Panc1 (cell line): ENCODE results near the gene HDHD3. TPM values are rescaled to one million over a fixed set of nuclear protein-coding genes. Genes with fewer than 3 reads are reported as not detected.
"Not testable (repeated sequence)": the region's sequence is repeated elsewhere in the genome, so short reads cannot be mapped to it uniquely, and the experiment has no call there.

ENCODE experiments used
- ATAC-seq: fragments of 200-7000 bp; cut with Tn5 transposase; 2 replicates; pipeline ENCODE4 v1.9.1; 2020; ENCODE audit warnings: mild to moderate bottlenecking, moderate library complexity
- BruUV-seq: library from RNA; stranded (reverse); fragments of 400-500 nt; replicated peaks from 2 replicates; lab custom pipeline; 2021; lab: Mats Ljungman, UMichigan
- CTCF ChIA-PET: fragments of 300-600 bp; sonication (Branson Sonifier 250); formaldehyde crosslinking; loops from one replicate; lab custom pipeline; 2022; ENCODE audit warnings: antibody characterized with exemption; lab: Charles Lee
- POLR2A ChIA-PET: fragments of 300-600 bp; sonication (Branson Sonifier 250); formaldehyde crosslinking; loops from one replicate; lab custom pipeline; 2022; ENCODE audit warnings: antibody characterized with exemption; lab: Charles Lee
- DNase-seq: peaks from one replicate; pipeline ENCODE4 v3.0.0-alpha.2; 2010; ENCODE audit warnings: low read depth, low spot score
- H3K27ac ChIP-seq: 2 replicates; pipeline ENCODE4 v1.5.1; 2011; ENCODE audit warnings: mild to moderate bottlenecking, low read length, inconsistent platforms
- H3K27me3 ChIP-seq: fragments of 200-500 bp; sonication (Bioruptor generic); 2 replicates; pipeline ENCODE4 v1.6.0; 2014; ENCODE audit warnings: low read length, inconsistent platforms; ENCODE audit not compliant: control insufficient read depth, insufficient read depth
- H3K36me3 ChIP-seq: fragments of 200-500 bp; sonication (Bioruptor generic); 2 replicates; pipeline ENCODE4 v1.5.1; 2014; ENCODE audit warnings: inconsistent platforms, mild to moderate bottlenecking, low read length, moderate library complexity; ENCODE audit not compliant: control insufficient read depth, insufficient read depth
- H3K4me1 ChIP-seq: 2 replicates; pipeline ENCODE4 v1.5.1; 2011; ENCODE audit warnings: inconsistent platforms, mild to moderate bottlenecking, low read length, moderate library complexity; ENCODE audit not compliant: control insufficient read depth, insufficient read depth
- H3K4me3 ChIP-seq, 2 experiments: 2 replicates each; pipeline ENCODE4 v1.5.1; 2011 to 2012; ENCODE audit warnings: low read depth in 2 of 2, low read length in 2 of 2, mild to moderate bottlenecking in 2 of 2, inconsistent platforms in 1 of 2, moderate library complexity in 1 of 2
- H3K9me3 ChIP-seq: fragments of 200-500 bp; sonication (Bioruptor generic); 2 replicates; pipeline ENCODE4 v1.5.1; 2014; ENCODE audit warnings: low read depth, mild to moderate bottlenecking, inconsistent platforms, low read length, moderate library complexity; ENCODE audit not compliant: control insufficient read depth, insufficient read depth
- CTCF ChIP-seq: fragments of 450-650 bp; IDR thresholded peaks from 2 replicates; pipeline ENCODE4 v1.5.1; 2017; ENCODE audit warnings: mild to moderate bottlenecking
- POLR2AphosphoS5 ChIP-seq: IDR thresholded peaks from 2 replicates; pipeline ENCODE4 v1.6.1; 2012; ENCODE audit warnings: mild to moderate bottlenecking, low read depth, low read length, moderate library complexity
- SIN3A ChIP-seq: IDR thresholded peaks from 2 replicates; pipeline ENCODE4 v1.6.1; 2012; ENCODE audit warnings: low read depth, mild to moderate bottlenecking, low read length, moderate library complexity, borderline replicate concordance; ENCODE audit not compliant: insufficient read depth
- TCF7L2 ChIP-seq: IDR thresholded peaks from 2 replicates; pipeline ENCODE4 v1.6.1; 2011; ENCODE audit warnings: mild to moderate bottlenecking, low read depth, low read length, inconsistent platforms
- in situ Hi-C: cut with HindIII; loops from 2 replicates; pipeline ENCODE4 v1.10.0; 2016; ENCODE audit warnings: low sequenced_read_pairs, low pct_unique_long_range_greater_than_20kb
- intact Hi-C: fragments of 100-400 bp; cut with micrococcal nuclease; formaldehyde crosslinking; loops from one replicate; pipeline ENCODE4 v1.10.0; 2022; ENCODE audit not compliant: unreplicated experiment
- total RNA-seq: library from RNA; stranded (reverse); gene quantifications from one replicate; pipeline ENCODE4 v1.2.1, GENCODE V29; 2021; ENCODE audit not compliant: unreplicated experiment
- TF ChIP-seq, protein P1 (sequence below), 2 experiments: IDR thresholded peaks; 2 replicates each; pipeline ENCODE4 v1.6.1; 2011 to 2012; ENCODE audit warnings: low read depth in 2 of 2, control low read depth in 1 of 2, low read length in 1 of 2, mild to moderate bottlenecking in 1 of 2, moderate library complexity in 1 of 2; ENCODE audit not compliant: insufficient read depth in 1 of 2

Gene HDHD3
- total RNA-seq, 1 experiment from 2014 or later = 14.5 TPM

DNA sequence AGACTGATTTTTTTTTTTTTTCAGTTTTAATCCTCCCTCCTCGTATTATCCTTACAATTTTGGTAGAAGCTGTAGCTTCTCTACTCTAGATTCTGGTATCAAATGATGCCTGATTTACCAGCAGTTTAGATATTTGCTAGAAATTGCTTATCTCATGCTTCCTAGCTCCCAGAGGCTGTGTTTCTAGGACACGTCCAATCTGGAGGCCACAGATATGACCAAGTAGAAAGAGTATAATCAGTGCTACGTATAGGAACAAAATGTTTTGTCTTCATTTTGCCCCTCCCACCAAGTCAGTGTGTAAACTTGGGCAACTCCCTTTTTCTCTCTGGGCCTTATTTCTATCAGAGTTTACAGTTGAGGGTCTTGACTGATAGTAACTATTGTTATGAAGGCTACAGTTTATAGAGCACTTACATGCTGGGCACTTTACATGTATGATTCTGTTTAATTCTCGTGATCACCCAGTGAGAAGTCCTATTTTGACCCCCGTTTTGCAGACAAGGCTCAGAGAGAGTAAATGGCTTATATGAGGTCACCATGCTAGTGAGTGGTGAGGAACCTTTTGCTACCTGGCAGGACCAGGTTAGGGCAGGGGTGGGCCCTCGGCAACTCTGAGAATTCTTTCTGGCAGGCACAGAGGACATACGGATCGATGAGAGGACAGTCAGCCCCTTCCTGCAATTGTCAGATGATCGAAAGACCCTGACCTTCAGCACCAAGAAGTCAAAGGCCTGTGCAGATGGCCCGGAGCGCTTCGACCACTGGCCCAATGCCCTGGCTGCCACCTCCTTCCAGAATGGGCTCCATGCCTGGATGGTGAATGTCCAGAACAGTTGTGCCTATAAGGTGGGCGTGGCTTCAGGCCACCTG, 7.6 kb downstream of the HDHD3 start:
- TF ChIP-seq SIN3A = no peak
- TF ChIP-seq POLR2AphosphoS5 = no peak
- no peak for TF ChIP-seq CTCF
- TF ChIP-seq, protein P1, sequence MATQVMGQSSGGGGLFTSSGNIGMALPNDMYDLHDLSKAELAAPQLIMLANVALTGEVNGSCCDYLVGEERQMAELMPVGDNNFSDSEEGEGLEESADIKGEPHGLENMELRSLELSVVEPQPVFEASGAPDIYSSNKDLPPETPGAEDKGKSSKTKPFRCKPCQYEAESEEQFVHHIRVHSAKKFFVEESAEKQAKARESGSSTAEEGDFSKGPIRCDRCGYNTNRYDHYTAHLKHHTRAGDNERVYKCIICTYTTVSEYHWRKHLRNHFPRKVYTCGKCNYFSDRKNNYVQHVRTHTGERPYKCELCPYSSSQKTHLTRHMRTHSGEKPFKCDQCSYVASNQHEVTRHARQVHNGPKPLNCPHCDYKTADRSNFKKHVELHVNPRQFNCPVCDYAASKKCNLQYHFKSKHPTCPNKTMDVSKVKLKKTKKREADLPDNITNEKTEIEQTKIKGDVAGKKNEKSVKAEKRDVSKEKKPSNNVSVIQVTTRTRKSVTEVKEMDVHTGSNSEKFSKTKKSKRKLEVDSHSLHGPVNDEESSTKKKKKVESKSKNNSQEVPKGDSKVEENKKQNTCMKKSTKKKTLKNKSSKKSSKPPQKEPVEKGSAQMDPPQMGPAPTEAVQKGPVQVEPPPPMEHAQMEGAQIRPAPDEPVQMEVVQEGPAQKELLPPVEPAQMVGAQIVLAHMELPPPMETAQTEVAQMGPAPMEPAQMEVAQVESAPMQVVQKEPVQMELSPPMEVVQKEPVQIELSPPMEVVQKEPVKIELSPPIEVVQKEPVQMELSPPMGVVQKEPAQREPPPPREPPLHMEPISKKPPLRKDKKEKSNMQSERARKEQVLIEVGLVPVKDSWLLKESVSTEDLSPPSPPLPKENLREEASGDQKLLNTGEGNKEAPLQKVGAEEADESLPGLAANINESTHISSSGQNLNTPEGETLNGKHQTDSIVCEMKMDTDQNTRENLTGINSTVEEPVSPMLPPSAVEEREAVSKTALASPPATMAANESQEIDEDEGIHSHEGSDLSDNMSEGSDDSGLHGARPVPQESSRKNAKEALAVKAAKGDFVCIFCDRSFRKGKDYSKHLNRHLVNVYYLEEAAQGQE (IDR thresholded peaks at IDR 0.05; ENCODE audit: insufficient read depth in 1 of 2, low read depth in 2 of 2, low read length in 1 of 2) = no peak
- TF ChIP-seq TCF7L2 = no peak
- Histone ChIP-seq H3K9me3 (no peaks in the 10 kb centered on the region), H3K27ac (no peak overlapping the region), H3K27me3 (no peaks in the 10 kb centered on the region), H3K4me1 (no peaks in the 10 kb centered on the region), H3K36me3 (no peaks in the 10 kb centered on the region; the same call in 1 of the 2 replicates), H3K4me3 (no peak overlapping the region)
- POLR2A ChIA-PET = no interaction called here
- BruUV-seq = no TSS peak
- CTCF ChIA-PET = no interaction called here
- in situ Hi-C loops = no loop called here
- DNase-seq (no peak), ATAC-seq (no peak)
- intact Hi-C loops = no loop called here

DNA sequence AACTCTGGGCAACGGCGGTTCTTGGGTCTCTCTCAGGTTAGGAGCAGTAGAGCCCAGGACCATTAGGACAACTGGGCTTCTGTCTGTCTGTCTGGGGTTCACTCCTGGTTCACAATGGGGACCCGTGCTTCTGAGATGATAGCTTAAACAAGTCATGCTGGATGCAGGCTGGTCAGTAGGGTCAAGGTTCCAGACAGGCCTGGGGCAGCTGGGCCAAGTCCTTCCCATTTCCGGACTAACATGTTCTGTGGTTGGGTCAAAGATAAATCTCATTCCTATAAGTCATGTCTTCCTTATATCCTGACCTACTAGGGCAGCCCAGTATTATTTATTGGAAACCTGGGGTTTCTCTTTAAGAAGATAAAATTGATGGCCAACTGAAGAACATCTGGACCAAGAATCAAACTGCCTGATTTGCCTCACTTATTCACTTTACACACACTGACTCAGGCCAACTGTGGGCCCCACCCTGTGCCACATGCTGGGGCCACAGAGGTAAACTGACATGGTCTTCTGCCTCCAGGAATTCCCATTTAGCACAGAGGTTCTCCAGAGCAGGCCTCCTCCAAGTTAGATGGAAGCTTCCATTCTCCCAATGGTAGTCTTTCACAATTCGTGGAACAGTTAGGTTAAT, 8.3 kb downstream of the HDHD3 start:
- Histone ChIP-seq H3K27me3 (no peaks in the 10 kb centered on the region), H3K27ac (no peak overlapping the region), H3K4me3 (no peak overlapping the region), H3K36me3 (no peaks in the 10 kb centered on the region; the same call in 1 of the 2 replicates), H3K4me1 (no peaks in the 10 kb centered on the region), H3K9me3 (no peaks in the 10 kb centered on the region)
- DNase-seq = no peak
- ChIA-PET POLR2A (no interaction called here), CTCF (no interaction called here)
- no peak for ATAC-seq
- BruUV-seq = no TSS peak
- in situ Hi-C loops (no loop called here), intact Hi-C loops (no loop called here)
- TF ChIP-seq CTCF = no peak
- no peak for TF ChIP-seq TCF7L2
- TF ChIP-seq, protein P1 (IDR thresholded peaks at IDR 0.05; ENCODE audit: insufficient read depth in 1 of 2, low read depth in 2 of 2, low read length in 1 of 2) = no peak
- no peak for TF ChIP-seq SIN3A
- no peak for TF ChIP-seq POLR2AphosphoS5

GRCh38 chr9:113365652-113366051, 11.1 kb downstream of the HDHD3 start:
- CTCF ChIA-PET, intact Hi-C loops, ATAC-seq, H3K9me3 ChIP-seq, H3K4me1 ChIP-seq, H3K27me3 ChIP-seq, BruUV-seq, in situ Hi-C loops, H3K4me3 ChIP-seq, H3K36me3 ChIP-seq, H3K27ac ChIP-seq, DNase-seq: not testable (repeated sequence)
- POLR2A ChIA-PET = interaction anchor here (0.7 kb wide), 1 partner anchor 233 kb away, joined by 6 read pairs; no protein-coding TSS in a partner anchor
